HL-60/S4 (cell line): ENCODE data around the gene ARHGAP25.

ENCODE experiments used
- in situ Hi-C: fragments of 300-500 bp; cut with MboI; formaldehyde crosslinking; loops from 2 replicates; pipeline ENCODE4 v1.14.3; 2022; ENCODE audit warnings: low sequenced_read_pairs

ARHGAP25 gene

DNA sequence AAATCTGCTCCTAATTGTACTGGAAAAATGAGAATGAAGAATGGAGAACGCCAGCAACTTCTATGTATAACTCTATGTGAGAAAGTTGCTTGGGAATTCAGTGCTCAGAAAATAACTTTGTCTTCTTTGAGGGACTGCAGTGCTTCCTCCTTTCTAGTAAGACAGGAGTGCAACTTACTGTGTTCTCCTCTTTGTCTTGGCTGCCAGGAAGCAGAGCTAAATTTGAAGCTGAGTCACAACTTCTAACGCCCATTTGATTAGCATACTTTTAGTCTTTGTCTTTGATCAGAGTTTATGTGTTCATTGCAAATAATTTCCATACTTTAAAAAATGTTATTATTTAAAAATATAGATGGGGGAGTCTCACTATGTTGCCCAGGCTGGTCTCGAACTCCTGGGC, 6.6 kb downstream of the ARHGAP25 start:
- in situ Hi-C loops = loop anchor here (10.0 kb wide), 1 partner anchor 94 kb away; no protein-coding TSS in a partner anchor

DNA sequence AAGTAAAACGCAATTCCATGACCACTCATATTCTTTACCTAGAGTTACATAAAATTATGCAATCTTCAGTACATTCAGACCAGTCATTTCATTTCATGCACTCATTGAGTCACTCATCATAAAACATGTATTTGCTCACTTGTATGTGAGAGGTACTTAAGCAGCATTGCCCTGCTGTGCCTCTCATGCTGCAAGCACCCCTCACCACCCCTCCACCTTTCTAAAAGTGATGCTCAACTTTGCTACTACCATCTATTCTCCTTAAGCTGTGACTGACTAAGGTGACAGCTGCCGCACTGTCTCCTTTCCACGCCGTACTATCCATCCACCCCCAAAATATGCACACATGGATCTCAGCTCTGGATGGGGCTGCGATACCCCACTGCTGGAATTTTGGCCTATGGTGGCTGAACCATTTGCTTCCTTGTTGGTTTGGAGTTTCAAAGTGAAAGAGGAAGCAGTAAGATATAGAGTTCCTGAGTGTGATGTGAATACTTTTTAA, 7.2 kb downstream of the ARHGAP25 start:
- in situ Hi-C loops = loop anchor here (10.0 kb wide), 1 partner anchor 93 kb away; no protein-coding TSS in a partner anchor

DNA sequence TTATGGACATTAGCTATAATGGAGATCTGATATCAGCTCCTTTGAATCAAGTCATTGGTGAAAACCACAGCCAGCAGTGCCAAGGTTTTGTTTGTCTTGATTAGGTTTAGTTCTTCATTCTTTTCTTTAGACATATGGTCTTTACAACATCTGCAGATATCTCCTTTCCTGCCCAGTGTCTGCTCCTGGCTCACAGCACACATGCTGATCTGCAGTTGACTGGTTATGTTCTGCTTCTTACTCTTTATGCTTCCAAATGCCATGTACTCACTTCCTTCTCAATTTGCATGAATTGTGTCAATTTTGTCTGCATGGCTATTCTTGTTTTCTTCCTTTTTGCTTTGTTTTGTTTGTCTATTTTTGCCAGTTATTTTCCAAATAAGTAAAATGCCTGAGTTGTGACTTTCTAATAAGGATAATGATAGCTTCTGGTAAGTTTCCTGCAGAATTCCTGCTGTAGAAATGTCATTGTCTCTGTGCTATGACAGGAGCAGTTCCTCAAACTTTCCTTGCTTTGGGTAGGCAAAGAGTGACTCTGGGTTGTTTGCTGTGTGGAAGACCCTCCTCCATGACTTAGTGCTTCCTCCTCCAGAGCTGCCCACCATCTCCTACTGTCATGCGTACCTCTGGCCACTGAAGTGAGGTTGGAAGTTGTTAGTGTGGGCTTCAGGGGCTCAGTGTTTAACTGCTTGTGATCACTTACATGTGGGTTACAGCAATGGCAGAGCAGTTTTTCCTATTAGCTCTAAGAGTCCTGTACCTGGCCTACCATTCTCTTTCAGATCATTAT, 8.2 kb downstream of the ARHGAP25 start:
- in situ Hi-C loops = loop anchor here (10.0 kb wide), 1 partner anchor 92 kb away; no protein-coding TSS in a partner anchor

DNA sequence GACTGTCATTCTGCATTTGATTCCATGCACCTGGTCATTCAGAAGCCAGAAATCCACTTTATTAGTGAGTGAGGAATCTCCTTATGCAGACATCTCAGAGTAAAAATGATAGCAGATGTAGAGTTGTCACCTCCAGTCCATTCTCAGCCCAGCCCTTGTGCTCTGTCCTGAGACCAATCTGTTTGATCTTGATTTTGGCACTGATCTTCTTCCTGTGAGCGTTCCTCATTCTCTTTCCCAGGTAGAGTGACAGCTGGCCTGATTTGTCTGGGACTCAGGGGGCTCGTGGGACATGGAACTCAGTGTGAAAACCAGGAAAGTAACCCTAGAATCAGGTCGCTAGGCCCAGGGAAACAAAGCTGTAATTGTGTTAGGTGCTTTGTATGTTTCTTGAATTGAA, 8.9 kb downstream of the ARHGAP25 start:
- in situ Hi-C loops = loop anchor here (10.0 kb wide), 1 partner anchor 91 kb away; no protein-coding TSS in a partner anchor

DNA sequence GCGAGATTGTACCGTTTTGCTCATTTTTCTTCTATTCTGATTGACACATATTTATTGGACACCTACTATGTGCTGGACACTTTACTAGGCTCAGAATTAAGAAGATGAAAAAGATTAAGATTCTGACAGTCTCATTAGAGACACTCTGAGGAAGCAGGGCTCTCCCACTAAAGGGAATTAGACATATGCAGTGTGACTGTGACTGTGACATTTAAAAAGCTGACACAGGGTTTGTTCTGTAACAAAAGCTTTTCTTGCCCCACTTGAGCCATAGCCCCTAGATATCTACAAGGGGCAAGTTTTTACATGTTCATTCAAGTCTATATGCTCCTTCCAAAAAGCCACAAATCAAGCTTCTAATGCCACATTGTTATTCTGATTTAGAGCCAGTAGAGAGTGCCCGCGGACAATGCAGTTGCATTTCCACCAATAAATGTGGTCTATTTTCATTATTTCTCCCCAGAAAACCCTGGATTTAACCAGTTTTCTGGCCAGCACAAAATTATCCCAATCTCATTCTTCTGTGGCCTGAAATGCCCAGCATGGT, 9.8 kb downstream of the ARHGAP25 start:
- in situ Hi-C loops = loop anchor here (10.0 kb wide), 1 partner anchor 90 kb away; no protein-coding TSS in a partner anchor

DNA sequence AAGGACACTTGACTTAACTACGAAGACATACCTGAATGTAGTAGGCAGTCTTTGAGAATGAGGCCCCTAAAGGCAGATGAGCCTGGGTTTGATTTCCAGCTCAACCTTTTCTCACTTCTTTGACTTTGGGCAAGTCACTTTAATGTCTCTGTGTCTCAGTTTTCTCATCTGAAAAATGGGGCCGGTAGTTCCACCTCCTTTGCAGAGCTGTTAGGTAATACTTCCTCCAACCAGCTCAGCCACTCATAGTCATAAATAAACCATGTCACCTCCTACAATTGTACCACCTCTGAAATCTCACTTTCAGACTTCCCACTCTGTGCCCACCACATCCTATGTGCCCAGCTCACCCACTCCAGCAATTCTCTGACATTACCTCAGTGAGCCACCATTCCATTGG, 10.4 kb downstream of the ARHGAP25 start:
- in situ Hi-C loops = loop anchor here (10.0 kb wide), 1 partner anchor 90 kb away; no protein-coding TSS in a partner anchor

DNA sequence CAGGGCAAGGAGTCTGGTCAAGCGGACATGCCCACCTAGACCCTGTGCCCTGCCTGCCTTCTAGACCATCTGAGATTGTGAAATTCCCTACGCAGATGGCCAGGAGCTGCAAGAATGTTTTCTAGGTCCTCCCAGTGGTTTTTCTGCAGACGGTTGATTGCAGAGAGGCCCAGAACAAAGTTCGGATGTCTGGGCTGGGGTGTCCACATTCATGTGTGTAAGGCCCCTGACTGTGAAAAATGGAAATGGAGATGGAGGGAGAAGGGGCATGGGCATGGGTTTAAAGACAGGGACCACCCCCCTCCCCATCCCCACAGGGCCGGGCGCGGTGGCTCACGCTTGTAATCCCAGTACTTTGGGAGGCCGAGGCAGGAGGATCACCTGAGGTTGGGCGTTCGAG, 11.8 kb downstream of the ARHGAP25 start:
- in situ Hi-C loops = loop anchor here (10.0 kb wide), 1 partner anchor 88 kb away; no protein-coding TSS in a partner anchor

DNA sequence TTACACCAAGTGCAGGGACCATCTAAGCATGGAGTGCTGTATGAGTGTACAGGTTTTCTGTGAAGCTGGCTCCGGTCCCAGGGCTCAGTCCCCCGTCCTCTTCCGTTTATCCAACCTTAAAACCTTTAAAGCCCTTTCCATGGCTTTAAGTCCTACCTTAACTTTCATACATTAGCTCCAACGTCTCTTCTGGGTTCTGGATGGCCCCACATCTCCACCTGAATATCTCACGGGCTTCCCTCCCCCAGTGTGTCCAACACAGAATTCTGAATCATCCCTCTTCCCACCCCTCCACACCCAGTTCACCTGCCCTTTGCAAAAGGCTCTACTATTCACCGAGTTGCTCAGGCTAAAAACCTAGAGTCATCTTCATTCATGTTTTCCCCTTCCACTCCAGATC, 12.8 kb downstream of the ARHGAP25 start:
- in situ Hi-C loops = loop anchor here (10.0 kb wide), 1 partner anchor 87 kb away; no protein-coding TSS in a partner anchor

DNA sequence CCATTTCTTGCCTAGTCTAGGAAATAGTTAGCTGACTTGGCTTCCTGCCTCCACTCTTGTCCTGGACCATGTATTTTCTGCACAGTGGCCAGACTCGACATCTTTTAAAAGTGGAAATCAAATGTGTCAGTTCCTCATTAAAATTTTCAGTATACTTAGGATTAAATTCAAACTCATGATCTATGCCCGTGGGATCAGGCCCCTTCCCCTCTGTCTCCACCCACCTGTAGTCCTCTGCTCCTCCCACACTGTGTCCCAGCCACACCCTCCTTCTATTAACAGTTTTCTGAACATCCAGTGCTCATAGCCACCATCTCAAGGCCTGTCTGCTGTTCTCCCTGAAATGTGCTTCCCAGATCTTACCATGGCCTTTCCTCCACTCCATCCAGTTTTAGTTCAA, 13.3 kb downstream of the ARHGAP25 start:
- in situ Hi-C loops = loop anchor here (10.0 kb wide), 1 partner anchor 87 kb away; no protein-coding TSS in a partner anchor

DNA sequence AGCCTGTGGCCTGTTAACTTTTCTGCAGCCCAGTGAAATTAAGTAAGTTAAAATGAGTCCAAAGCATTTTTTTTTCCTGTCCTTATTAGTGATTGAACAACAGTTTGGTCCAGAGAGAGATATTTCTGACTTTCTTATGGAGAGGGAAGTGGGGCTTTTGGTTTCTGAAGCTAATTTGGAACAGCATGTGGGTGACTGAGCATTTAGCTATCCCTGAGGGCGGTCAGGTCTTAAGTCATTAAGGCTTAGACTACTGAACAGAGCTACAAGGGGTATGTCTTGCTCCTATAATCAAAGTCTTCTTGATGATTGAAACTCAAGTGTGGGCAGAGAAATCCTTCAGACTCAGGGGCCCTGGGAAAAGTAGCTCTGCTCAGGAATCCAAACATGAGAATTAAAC, 14.0 kb downstream of the ARHGAP25 start:
- in situ Hi-C loops = loop anchor here (10.0 kb wide), 1 partner anchor 86 kb away; no protein-coding TSS in a partner anchor

DNA sequence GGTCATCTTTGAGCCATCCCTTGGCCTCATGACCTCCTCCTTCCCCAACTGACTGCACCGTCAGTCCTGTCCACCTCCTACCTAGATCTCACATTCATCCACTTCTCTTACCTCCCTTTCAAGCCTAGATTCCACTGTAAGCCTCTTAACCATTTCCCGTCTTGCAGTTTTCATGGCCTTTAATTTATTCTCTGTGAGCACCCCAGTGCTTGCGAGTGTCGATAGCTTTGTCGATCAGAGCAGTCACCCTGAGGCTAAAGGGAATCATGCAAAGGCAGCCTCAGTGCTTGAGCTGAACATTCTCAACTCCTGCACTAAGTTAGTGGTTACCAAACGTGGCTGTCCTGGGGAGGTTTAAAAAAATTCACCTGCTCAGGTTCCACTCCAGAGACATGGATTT, 14.7 kb downstream of the ARHGAP25 start:
- in situ Hi-C loops = loop anchor here (10.0 kb wide), 1 partner anchor 85 kb away; no protein-coding TSS in a partner anchor

DNA sequence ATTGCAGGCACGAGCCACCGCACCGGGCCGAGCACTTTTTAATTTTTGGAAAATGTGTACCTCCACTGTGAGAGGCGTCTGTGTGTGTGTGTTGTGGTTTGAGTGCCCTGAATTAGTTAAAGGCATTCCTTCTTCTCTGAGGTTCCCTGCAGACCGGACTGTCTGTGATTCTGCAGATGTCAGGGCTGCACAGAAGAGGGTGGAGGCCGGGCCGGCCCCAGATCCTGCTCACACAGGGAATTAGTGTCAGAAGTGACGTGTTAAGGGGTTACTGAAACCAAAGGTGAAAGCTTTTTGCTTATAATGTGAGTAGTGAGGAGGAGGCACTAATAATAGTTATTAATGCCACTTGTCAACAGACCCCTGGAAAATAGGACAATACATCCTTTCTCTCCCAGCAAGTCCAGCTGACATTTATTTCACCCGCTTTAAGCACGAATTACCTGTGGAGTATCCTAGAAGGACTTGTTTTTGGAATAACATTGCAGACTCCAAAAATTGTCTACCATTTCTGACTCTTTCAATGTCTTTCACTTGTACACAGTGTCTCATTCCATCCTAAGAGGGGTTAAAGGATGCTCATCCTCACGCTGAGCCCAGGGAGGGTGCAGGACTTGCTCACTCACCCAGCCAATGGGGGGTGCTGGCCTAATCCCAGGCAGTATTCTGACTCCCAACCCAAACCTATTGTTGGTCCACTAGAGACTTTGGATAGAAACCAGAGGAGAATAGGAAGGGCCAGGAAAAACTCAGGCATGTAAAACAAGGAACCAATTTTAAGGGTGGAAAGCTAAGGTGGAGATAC, 16.2 kb downstream of the ARHGAP25 start:
- in situ Hi-C loops = no loop called here

DNA sequence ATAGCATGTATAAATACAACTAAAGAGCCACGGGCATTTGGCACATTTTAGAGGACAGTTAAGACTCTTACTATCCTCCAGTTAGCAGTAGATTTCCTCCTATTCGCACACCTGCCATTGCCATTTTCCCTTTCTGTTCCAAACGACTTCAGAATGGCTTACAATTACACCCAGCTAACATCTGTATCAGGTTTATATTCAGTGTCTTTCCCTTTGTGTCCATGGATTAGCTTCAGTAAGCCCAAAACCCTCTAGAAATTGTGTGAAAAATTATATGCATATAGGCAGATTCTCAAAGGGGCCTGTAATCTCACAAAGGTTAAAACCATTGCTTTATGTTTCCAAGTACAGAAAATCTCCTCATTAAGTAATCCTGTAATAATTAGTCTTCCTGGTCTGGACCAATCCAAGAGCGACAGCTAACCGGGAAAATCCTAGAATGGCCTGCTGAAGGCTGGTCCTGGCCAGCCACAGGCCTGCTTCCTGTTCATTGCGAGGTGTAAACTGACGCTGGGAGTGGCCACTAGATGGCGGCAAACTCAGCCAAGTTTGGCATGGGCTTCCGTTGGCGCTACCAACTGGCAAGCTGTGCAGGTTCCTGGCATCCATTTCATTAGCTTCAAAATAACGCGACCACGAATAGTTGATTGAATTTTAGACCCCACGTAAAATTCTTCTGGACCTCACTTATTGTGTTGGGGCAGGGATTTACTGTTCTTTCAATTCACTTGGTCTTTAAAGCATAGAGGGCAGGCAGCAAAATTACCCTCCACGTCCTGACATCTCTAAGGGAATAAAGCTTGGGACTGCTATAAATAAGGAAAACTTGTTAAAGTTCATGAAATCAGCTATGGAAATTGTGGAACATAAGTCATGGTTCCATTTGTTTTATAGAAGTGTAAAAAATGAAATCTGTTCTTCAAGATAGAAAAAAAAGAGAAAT, 17.1 kb downstream of the ARHGAP25 start:
- in situ Hi-C loops = no loop called here

DNA sequence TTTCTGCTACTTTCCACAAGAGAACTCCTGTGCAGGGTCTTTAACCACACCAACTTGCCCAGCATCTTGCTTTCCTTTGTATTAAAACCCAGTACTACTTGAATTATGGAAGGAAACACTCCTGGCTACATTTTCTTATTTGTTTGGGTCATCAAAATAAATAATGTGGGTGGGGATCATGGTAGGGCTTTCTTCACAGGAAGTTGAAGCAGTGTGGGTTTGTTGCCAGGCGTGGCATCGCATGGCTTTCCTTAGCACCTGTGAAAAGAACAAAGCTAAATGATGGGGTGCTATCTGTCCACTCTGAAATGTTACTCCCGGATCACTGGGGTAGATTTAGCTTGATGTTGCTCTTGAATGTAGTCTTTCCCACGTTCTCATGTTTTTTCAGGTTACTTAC, 18.7 kb downstream of the ARHGAP25 start:
- in situ Hi-C loops = no loop called here

DNA sequence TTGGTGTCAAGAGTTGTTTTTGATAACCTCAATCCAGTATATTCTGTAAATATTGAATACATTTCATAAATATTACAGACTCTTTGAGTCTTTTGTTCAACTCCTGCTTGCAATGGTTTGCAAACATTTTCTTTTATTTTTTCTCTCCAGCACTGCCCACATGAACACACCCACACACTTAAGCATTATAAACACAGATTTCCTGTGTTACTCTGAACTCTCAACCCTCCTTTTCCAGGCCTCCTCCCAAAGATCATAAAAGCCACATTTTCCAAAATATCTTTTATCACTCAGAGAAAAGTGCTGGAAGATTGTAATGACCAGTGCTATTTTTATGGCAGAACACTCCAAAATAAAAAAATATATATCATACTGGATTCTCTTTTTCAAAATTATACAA, 20.5 kb downstream of the ARHGAP25 start:
- in situ Hi-C loops = no loop called here

DNA sequence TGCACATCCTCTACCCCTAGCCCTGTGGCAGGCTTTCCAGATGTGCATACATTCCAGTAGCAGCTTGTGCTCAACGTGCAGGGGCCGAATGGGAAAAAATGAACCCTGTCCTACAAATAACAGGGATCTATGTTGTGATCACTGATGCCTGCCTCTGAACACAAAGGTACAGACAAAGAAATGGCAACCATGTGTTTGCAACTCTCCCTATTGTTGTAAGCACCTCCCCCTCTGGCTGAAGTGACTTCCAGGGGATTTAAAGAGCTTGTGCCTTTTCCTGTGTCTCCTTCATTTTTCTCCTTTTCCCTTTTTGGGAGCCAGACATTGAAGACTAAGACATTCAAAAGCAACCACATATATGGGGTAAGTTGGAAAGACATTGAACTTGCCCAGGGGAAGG, 21.6 kb downstream of the ARHGAP25 start:
- in situ Hi-C loops = no loop called here

DNA sequence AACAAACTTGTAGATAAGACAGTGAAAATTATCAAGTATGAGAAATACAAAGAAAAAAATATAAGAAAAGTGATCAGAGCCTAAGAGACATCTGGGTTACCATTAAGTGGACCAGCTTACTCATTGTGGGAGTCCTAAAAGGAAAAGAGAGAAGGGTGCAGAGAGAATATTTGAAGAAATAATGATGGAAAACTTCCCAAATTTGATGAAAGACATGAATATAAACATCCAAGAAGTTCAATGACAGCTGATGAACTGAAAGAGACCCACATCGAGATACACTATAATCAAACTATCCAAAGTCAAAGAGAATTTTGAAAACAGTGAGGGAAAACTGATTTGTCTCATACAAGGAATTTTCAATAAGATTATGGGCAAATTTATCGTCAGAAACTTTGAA, 22.5 kb downstream of the ARHGAP25 start:
- in situ Hi-C loops = no loop called here

DNA sequence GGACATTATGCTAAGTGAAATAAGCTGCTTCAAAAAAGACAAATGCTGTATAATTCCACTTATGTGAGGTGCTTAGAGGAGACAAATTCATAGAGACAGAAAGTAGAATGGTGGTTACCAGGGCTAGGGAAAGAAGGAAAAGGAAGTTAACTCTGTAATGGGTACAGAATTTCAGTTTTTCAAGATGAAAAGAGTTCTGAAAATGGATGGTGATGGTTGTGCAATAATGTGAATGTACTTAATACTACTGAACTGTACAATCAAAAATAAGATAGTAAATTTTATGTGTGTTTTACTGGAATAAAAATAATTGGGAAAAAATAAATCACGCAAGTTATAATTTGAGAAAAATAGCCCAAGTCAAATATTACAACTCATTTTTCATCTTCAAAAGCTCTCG, 27.5 kb downstream of the ARHGAP25 start:
- in situ Hi-C loops = no loop called here

DNA sequence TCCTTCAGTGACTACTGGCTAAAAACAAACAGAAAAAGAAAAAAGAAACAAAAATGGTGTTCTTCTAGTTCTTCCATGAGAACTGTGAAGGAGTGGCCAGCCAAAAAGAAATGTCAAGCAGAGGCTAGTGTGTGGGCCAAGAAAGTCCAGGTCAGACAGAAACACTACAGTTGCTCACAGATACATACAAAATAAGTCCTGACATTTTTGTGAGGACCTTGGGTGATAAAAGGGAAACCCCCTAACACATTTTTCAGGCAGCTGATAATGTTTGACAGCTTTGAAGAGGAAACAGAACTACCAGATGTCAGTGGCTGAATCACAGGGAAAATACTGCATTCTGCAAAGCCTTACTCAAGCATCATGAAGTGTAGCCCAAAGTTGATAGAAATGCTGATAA, 28.1 kb downstream of the ARHGAP25 start:
- in situ Hi-C loops = no loop called here
